HepG2 (cell line): ENCODE data around the gene COMMD3. TPM values are rescaled to one million over a fixed set of nuclear protein-coding genes. Genes with fewer than 3 reads are reported as not detected.

Experiments used
- BORCS8-MEF2B ChIP-seq: sonication (generic); formaldehyde crosslinking; IDR thresholded peaks from 2 replicates; pipeline ENCODE4 v1.8.0; 2022; ENCODE audit warnings: mild to moderate bottlenecking, missing genetic modification reagents
- GRHL1 ChIP-seq: sonication (generic); formaldehyde crosslinking; conservative IDR thresholded peaks from 2 replicates; pipeline ENCODE4 v1.8.0; 2022; ENCODE audit warnings: missing genetic modification reagents
- MAZ ChIP-seq, 2 experiments: sonication (generic) in 1 of 2; formaldehyde crosslinking in 1 of 2; IDR thresholded peaks; 2 replicates each; pipeline versions ENCODE4 v1.5.0 to v1.6.1; 2012 to 2020; ENCODE audit warnings: low read depth in 2 of 2, mild to moderate bottlenecking in 2 of 2, borderline replicate concordance in 1 of 2, improper control_type of control experiment in 1 of 2, low read length in 1 of 2, missing genetic modification reagents in 1 of 2, moderate library complexity in 1 of 2
- NFAT5 ChIP-seq: sonication (generic); formaldehyde crosslinking; IDR thresholded peaks from 2 replicates; pipeline ENCODE4 v1.4.0; 2020; ENCODE audit warnings: missing genetic modification reagents
- NRL ChIP-seq: sonication (generic); formaldehyde crosslinking; IDR thresholded peaks from 2 replicates; pipeline ENCODE4 v1.5.0; 2020; ENCODE audit warnings: missing genetic modification reagents, mild to moderate bottlenecking, moderate library complexity, borderline replicate concordance
- PBX2 ChIP-seq: IDR thresholded peaks from 2 replicates; pipeline ENCODE4 v1.6.1; 2016; ENCODE audit warnings: control low read depth
- POGK ChIP-seq: sonication (generic); formaldehyde crosslinking; conservative IDR thresholded peaks from 2 replicates; pipeline ENCODE4 v1.8.0; 2022; ENCODE audit warnings: mild to moderate bottlenecking, moderate library complexity, missing genetic modification reagents
- ZNF646 ChIP-seq: sonication (generic); formaldehyde crosslinking; IDR thresholded peaks from 2 replicates; pipeline ENCODE4 v1.9.0; 2021; ENCODE audit warnings: mild to moderate bottlenecking, missing genetic modification reagents
- ZNF782 ChIP-seq: sonication (generic); formaldehyde crosslinking; IDR thresholded peaks from 2 replicates; pipeline ENCODE4 v1.4.0; 2020; ENCODE audit warnings: missing genetic modification reagents, mild to moderate bottlenecking, borderline replicate concordance
- polyA plus RNA-seq, 8 experiments: library from polyadenylated mRNA; depleted of rRNA in 3 of 8; stranded (reverse) in 7 of 8; unstranded in 1 of 8; fragments of >200 nt; fragmentation: Illumina TruSeq in 4 of 8; extraction: Trizol in 4 of 8; gene quantifications; 2 replicates each; pipeline versions ENCODE4 v1.2.1 to v1.2.3, GENCODE V29; 2011 to 2016; ENCODE audit warnings: low read depth in 4 of 8, missing spikeins in 1 of 8, mixed read lengths in 1 of 8; ENCODE audit not compliant: insufficient read depth in 1 of 8
- total RNA-seq, 5 experiments: library from RNA; depleted of rRNA; stranded (reverse); fragments of >200 nt; fragmentation: Illumina TruSeq; extraction: Trizol; gene quantifications; 2 replicates each; pipeline ENCODE4 v1.2.3, GENCODE V29; 2016; ENCODE audit warnings: low read depth in 1 of 5

The COMMD3 gene
- total and polyA plus RNA-seq, 2 of the 13 experiments (the other 11 are each of a cell fraction or from before 2014, with no cell fraction given) = 38.7 to 54.4 TPM

- TF ChIP-seq ZNF782 (CRISPR knock-in tag) = no peak
- TF ChIP-seq NRL (CRISPR knock-in tag) = peak; percentile 70; the same call in 1 of the 2 replicates
- no peak for TF ChIP-seq MAZ (IDR thresholded peaks at IDR 0.05; ENCODE audit: borderline replicate concordance, low read depth, low read length)
- peak; percentile 75; the same call in 1 of the 2 replicates for TF ChIP-seq MAZ (CRISPR knock-in tag; IDR thresholded peaks at IDR 0.05; ENCODE audit: low read depth)
- TF ChIP-seq PBX2 (CRISPR knock-in tag) = no peak
- 0 out of 2 replicates have a peak, but pooled peaks have one; percentile 60 for TF ChIP-seq POGK
- TF ChIP-seq ZNF646 (CRISPR knock-in tag) = peak; percentile 58; the same call in 1 of the 2 replicates
- no peak for TF ChIP-seq NFAT5
- no peak for TF ChIP-seq GRHL1 (CRISPR knock-in tag)
- peak; percentile 64 for TF ChIP-seq BORCS8-MEF2B (CRISPR knock-in tag)
These were observed at the start of gene COMMD3 (continued) for GRCh38 chr10:22316286-22317075.
